ENCODE results near the gene BID.
A peak's percentile ranks its signal among the peaks of the same experiment; 100 is the strongest.
"Not testable (repeated sequence)": the region's sequence is repeated elsewhere in the genome, so short reads cannot be mapped to it uniquely, and the experiment has no call there.

BID gene

GRCh38 chr22:17767233-17768065 is 6.8 kb downstream of the BID start:
- DNase-seq = peak; percentile 32 to 46

DNA sequence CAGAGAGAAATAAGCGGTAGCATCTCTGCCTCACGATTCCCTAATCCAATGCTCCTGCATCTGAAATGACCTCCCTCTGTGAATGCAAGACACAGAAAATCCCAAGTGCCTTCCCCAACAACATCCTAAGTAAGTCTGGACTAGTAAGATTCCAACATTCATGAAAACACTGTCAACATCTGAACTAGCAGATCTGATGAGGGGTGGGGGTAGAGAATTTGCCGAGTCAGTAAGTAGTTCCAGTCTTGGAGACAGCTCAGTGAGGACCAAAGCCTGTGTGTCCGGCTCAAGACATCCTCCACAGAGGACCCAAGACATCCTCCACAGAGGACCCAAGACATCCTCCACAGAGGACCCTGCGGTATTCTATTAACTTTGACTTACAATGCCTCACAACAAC is 9.4 kb downstream of the BID start:
- not testable (repeated sequence) for DNase-seq

GRCh38 chr22:17764036-17764435 is 10.2 kb downstream of the BID start:
- no peak for DNase-seq

- DNase-seq = not testable (repeated sequence)
Measured at GRCh38 chr22:17763442-17763841, 10.8 kb downstream of the BID start.

GRCh38 chr22:17761138-17761488 is 13.2 kb downstream of the BID start:
- no peak for DNase-seq

GRCh38 chr22:17754233-17754925 is 19.9 kb downstream of the BID start:
- DNase-seq = no peak

DNA sequence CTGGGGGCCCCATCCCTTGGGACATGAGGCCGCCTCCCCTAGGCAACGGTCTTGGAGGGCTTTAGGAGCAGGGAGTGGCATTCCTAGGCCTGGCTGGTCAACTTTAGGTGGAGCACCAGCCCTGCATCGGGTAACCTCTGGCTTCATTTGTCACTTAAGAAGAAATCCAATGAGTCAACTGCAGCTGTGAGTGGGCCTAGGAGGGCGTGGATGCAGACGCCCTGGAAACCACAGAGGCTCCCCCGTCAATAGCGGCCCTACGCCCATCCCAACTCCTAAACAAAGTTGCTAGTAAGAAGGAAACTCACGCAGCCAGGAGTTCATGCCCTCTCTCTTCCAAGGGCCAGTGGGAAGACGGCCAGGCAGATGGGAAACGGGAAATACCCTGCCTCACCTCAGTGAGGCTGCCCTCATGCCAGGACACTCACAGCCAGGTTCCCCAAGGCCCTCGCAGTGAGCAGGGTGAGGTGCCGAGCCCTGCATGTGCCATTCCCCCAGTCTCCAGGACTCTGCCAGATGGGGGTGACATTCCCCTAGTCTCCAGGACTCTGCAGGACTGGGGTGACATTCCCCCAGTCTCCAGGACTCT is 20.8 kb downstream of the BID start:
- no peak for DNase-seq

DNA sequence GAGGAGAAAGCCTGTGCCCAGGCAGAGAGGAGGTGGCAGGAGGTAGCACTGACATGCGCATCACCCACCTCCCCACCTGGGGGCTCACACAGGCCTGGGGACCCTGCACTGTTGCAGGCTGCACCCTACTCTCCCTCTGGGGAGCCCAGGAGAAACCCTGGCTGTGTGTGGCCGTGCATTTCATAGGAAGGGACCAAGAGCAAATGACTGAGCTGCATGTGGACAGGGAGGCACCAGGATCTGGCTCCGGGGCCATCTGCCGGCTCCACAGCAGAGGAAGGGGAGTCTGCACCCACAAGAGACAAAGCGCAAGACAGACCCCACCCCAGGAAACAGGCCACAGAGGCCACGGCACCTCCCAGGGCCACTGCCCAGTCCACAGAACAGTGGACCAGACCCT is 22.7 kb downstream of the BID start:
- no peak for DNase-seq

- DNase-seq = no peak
Measured at GRCh38 chr22:17749605-17750395, 24.5 kb downstream of the BID start.

DNA sequence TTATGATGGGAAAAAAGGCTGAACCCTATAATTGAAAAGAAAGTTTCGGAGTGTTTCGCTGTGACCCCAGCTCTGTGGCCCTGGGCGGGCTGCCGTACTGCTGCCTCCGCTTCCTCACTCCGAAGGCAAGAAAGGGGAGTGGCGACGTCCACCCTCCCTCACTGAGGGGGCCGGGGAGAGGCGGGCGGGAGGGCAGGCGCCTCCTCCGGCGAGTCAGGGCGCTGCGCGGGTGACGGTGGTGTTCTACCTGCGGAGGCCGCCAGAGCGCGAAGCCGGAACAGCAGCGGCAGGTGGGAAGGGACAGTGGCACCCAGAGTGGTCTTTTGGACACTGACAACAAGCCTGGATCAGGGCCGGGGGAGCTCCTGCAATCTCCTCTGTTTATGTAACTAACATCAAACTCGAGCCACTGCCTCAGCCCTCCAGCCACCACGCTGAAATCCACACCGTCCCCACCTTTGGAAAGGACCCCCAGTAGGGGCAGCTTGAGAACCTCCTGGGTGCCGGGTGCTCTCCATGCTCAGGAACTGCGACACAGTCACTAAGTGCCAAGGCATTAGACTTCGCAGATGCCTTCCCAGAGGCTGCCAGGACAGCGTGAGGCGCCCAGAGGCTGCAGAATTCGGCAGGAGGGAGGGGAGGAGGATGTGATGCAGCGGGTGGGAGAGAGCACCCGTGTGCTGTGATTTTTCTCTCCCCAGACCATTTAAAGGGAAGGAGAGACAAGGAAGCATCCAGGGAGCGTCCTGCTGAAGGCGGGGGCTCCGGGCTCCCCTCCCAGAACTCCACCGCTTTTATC is 25.5 kb downstream of the BID start:
- DNase-seq = no peak

DNA sequence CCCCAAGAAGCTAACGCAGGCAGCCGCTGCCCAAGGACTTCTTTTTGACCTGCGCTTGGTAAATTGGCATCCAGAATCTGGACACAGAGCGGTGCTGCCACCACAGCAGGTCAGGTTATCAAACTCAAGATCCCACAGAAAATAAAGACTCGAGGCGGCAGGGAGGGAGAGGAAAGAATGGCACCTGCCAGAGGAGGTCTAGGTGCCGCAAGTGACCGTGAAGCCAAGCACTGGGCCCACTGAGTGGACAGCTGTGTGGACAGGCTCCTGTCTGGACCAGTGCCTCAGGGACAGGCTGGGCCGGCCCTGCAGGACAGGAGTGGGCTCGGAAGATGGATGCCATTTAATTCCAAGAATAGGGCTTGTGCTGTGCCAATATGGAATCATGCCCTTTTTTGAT is 27.4 kb downstream of the BID start:
- DNase-seq = no peak

DNA sequence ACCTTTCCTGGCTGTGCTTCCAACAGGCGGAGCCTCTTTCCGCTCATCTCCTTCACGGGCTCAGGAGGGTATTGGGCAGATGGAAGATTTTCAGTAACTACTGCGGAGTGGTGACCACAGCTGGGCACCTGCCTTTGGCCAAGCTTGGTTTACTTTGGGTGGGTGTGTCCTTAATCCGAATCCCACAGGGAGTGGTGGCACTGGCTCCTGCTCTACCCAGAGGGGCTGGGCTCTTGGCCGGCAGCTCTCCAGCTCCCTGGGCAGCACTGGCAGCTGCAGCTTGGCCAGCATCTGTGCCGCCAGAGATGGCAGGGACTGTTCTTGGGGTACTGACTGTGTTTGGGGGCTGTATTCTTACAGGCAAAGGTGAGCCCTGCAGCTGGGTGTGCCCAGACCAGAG is 29.8 kb downstream of the BID start:
- DNase-seq = no peak

DNA sequence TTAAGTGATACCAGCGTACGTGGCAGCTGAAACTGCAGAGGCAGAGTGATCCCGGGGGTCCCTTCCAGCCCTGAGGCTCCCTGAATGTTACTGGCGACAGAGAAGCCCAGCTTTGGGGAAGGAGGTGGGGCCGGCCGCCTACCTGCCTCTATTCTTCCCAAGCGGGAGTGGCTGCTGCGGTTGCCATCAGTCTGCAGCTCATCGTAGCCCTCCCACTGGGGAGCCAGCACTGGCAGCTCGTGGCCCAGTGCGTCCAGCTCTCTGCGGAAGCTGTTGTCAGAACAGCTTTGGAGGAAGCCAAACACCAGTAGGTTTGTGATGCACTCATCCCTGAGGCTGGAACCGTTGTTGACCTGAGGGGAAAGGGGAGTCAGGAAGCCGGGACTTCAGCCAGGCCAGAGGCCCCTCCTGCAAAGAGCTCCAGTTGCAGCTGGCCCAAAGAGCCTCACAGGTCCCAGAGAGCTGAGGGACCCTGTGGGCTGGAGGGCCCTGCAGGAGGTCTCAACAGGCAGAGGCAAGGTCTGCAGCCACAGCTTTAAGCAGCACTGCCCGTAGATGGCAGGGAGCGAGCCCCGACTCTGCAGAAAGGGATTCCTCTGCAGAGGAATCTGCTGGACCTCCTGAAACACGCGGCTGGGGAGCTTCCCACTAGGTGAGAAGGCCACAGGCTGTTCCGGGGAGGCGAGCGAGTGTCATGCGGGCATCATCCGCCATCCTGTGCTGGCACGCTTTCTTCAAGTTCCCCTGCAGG is 30.4 kb downstream of the BID start:
- no peak for DNase-seq

DNA sequence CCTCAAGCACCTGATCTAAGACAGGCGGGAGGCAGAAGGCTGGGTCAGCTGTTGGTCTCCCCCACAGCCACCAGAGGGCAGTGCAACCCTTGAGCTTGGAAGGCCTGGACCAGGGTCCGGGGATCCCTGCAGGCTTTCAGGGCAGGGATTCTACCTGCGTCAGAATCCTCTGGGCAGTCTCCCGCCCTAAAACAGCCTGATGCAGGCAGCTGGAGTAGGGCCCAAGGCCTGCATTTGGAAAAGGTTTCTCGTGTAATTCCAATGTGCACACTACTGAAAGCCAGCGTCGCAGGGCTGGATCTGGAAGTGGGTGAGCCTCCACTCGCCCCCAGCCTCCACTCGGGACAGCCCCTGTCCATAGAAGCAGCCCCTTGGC is 31.8 kb downstream of the BID start:
- DNase-seq = peak; percentile 65 to 70

GRCh38 chr22:17741866-17742526 is 32.3 kb downstream of the BID start:
- DNase-seq = no peak

- DNase-seq = no peak
Measured at GRCh38 chr22:17739196-17739975, 34.9 kb downstream of the BID start.

DNA sequence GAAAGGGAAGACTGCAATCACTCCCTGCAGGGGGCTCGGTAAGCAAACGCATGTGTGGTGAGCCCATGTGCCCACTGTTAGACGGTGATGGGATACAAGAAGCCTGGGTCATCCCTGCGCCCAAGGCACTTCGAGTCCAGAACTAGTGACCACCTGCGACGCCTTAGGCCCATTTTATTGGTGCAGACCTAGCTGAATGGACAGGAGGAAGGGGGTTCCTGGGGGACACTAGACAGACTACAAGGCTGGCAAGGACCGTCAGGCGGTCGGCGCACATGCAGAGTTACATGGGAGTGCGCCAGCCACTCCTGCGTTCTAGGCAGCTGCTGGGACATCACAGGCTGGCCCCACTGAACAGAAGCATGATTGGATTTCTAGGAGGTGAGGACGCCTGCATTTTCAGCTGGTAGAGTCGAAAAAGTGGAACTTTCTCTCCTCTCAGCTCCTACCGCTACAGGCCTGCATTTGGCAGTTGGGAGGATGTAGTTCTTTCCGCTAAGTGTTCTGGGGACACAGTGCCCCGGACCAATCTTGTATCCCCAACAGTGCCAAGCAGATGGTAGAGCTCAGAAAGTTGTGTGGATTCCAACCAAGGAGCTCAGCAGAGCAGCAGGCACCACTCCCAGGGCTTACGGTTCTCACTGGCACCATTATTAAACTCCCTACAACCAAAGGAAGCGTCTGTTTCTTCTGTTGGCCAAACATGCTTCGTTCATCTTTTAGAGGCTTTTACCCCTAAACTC is 35.7 kb downstream of the BID start:
- no peak for DNase-seq

DNA sequence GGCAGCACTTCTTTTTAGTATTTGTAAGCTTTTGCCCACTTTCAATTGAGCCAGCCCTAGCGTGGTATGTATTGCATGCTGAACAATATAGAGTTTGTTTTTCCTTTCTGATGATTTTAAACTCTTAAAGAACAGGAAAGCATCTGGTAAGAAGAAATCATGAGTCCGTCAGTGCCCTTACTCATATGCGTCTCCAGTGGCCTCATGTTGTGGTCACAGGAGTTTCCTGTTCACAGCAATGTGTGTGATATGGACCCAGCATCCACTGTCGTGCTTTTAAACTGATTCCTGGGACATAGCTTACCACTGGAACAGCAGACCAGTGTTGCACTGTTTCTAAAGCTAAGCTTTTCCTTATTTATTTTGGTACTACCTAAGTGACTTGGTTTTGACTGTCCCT is 40.1 kb downstream of the BID start:
- DNase-seq = no peak

DNA sequence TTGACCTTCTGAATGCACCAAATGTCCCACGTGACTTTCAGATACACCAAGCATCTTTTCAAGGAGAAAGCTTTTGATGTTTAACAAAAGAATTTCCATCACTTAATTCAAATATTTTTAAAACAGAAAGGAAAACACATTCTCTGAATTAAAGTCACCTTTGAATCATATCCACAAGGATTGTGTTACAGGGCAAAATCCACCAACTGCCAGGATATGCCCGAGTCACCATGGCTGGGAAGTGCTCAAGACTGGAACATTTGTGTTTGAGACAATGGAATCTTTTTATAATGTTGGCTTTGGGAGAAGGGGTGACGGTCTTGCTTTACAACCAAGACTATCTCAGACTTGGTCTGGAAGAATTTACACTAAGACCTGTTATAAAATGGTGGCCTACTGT is 40.8 kb downstream of the BID start:
- no peak for DNase-seq
